ENCODE measurements around the gene ADGRL4. TPM values are rescaled to one million over a fixed set of nuclear protein-coding genes. Genes with fewer than 3 reads are reported as not detected.

ADGRL4 gene
- total RNA-seq, 4 donors from 2014 or later: 3.2 to 21.8 (median 14.1) TPM

DNA sequence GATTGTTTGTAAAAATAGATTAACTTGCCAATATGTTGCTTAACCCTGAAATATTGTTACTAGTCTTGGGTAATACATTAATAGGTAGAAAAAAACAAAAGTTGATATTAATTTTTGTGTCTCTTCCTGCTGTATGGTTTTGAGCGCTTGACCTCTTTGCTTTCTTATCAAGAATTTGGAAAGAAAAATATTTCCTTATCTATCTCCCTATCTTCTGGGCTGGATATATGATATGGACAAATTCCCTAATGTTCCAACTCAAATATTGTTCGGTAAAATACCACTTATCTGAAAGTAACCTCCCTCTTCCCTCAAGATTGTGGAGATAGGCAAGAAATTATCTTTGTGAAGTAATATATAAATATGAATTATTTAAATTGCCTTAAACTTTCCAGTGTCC lies 57.3 kb downstream of the ADGRL4 start:
- Histone ChIP-seq H3K9me3 (no peaks in the 10 kb centered on the region), H3K4me3 (no peak overlapping the region), H3K27me3 (no peaks in the 10 kb centered on the region), H3K27ac (no peak overlapping the region), H3K4me1 (no peaks in the 10 kb centered on the region), H3K36me3 (no peaks in the 10 kb centered on the region)
- no peak for TF ChIP-seq POLR2A (IDR thresholded peaks at IDR 0.05)
- TF ChIP-seq, protein P1, sequence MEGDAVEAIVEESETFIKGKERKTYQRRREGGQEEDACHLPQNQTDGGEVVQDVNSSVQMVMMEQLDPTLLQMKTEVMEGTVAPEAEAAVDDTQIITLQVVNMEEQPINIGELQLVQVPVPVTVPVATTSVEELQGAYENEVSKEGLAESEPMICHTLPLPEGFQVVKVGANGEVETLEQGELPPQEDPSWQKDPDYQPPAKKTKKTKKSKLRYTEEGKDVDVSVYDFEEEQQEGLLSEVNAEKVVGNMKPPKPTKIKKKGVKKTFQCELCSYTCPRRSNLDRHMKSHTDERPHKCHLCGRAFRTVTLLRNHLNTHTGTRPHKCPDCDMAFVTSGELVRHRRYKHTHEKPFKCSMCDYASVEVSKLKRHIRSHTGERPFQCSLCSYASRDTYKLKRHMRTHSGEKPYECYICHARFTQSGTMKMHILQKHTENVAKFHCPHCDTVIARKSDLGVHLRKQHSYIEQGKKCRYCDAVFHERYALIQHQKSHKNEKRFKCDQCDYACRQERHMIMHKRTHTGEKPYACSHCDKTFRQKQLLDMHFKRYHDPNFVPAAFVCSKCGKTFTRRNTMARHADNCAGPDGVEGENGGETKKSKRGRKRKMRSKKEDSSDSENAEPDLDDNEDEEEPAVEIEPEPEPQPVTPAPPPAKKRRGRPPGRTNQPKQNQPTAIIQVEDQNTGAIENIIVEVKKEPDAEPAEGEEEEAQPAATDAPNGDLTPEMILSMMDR (IDR thresholded peaks at IDR 0.05): no peak
- no peak for DNase-seq
- intact Hi-C loops (cut with DNase I): no loop called here
- 75 to 83% methylated on average over 2 of the region's 2 CpGs for WGBS, 2 donors

DNA sequence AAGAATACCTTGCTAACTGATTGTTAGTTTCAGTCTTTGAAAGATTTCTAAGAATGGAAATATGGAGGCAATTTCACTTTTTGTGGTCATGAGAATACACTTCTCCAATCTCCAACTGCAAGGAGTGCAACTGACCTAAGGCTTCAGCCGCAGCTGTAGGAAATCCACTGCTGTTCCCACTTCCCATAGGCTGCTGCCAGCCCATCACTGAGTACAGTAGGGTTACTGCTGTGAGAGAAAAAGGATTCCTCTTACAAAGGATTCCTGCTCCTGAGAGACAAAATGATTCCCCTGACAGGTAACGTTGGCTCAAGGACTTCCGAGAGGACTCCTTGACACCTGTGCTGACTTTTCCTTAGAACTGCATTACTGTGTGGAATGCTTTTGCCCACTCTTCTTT lies 87.4 kb downstream of the ADGRL4 start:
- TF ChIP-seq POLR2A (IDR thresholded peaks at IDR 0.05): no peak
- TF ChIP-seq, protein P1 (IDR thresholded peaks at IDR 0.05): no peak
- no peak for DNase-seq
- no peak overlapping the region for H3K4me3 ChIP-seq
- H3K27ac ChIP-seq: no peak overlapping the region
- H3K4me1 ChIP-seq: no peaks in the 10 kb centered on the region
- intact Hi-C loops (cut with DNase I): no loop called here
- no peaks in the 10 kb centered on the region for H3K27me3 ChIP-seq
- 67 to 71% methylated on average over 3 of the region's 3 CpGs for WGBS, 2 donors
- H3K36me3 ChIP-seq: no peaks in the 10 kb centered on the region
- no peaks in the 10 kb centered on the region for H3K9me3 ChIP-seq

DNA sequence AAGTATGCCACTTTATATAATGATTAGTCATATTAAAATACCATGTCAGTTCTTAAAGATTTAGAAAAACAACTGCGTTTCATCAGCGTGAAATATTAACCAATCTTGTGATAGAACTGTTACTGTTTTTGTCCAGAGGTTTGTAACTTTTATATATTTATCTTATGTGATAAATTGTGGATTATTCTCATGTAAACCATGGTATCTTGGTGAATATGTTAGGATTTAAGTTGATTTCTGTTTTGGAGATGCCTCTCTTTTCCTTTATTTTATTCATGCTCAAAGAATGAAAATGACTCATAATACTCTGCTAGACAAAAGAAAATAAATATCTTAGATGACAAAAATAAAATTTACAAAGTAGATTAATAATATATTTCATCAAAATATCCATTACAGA lies 88.4 kb downstream of the ADGRL4 start:
- Histone ChIP-seq H3K4me1 (no peaks in the 10 kb centered on the region), H3K27me3 (no peaks in the 10 kb centered on the region), H3K36me3 (no peaks in the 10 kb centered on the region), H3K9me3 (no peaks in the 10 kb centered on the region), H3K4me3 (no peak overlapping the region), H3K27ac (no peak overlapping the region)
- whole genome bisulfite sequencing, 2 donors: 67 to 68% methylated on average over 2 of the region's 2 CpGs
- TF ChIP-seq POLR2A (IDR thresholded peaks at IDR 0.05): no peak
- TF ChIP-seq, protein P1 (IDR thresholded peaks at IDR 0.05): no peak
- DNase-seq: no peak
- intact Hi-C loops (cut with DNase I): no loop called here

DNA sequence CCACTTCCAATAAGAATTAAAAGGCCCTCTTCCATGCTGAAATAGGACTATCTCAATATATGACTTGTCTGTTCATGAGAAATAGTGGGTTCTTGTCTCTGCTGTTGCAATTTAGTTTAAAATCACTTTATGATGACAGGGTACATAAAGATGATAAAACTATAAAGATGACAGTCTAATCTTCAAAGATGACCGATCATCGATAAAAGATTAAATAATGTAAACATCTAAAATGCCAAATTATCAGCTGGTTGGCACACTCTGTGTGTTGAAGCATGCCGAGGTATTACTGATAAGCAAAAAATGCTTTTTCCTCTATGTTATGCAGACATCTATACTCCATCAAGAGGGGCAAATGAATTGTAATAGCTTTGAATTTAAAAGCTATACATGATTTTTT lies 89.5 kb downstream of the ADGRL4 start:
- no peaks in the 10 kb centered on the region for H3K9me3 ChIP-seq
- TF ChIP-seq, protein P1 (IDR thresholded peaks at IDR 0.05): no peak
- no peak for TF ChIP-seq POLR2A (IDR thresholded peaks at IDR 0.05)
- intact Hi-C loops (cut with DNase I): no loop called here
- H3K36me3 ChIP-seq: no peaks in the 10 kb centered on the region
- H3K4me3 ChIP-seq: no peak overlapping the region
- H3K4me1 ChIP-seq: no peaks in the 10 kb centered on the region
- no peaks in the 10 kb centered on the region for H3K27me3 ChIP-seq
- no peak for DNase-seq
- WGBS, 2 donors: 70 to 71% methylated on average over 3 of the region's 3 CpGs
- no peak overlapping the region for H3K27ac ChIP-seq

DNA sequence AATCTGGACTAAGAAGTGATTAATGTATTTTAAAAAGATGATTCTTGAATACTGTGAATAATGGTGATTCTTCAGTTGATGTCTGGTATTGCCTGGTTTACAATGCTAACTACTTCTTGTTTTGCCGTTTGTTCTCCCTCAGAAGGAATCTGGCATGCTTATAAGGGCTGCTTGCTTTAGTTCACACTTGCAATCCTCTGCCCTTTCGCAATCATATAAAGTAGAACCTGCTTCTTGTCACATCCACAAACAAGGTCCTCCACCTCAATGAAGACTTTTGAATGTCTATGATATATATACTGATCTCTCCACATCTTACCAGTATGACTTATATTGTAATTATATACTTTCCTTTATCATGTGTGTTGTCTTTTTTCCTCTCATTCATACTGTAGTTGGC lies 92.6 kb downstream of the ADGRL4 start:
- intact Hi-C loops (cut with DNase I): no loop called here
- Histone ChIP-seq H3K27me3 (no peaks in the 10 kb centered on the region), H3K36me3 (no peaks in the 10 kb centered on the region), H3K4me1 (no peaks in the 10 kb centered on the region), H3K4me3 (no peak overlapping the region), H3K27ac (no peak overlapping the region), H3K9me3 (no peaks in the 10 kb centered on the region)
- no peak for DNase-seq
- WGBS, 2 donors: 68 to 73% methylated on average over 2 of the region's 2 CpGs
- TF ChIP-seq POLR2A (IDR thresholded peaks at IDR 0.05): no peak
- TF ChIP-seq, protein P1 (IDR thresholded peaks at IDR 0.05): no peak

Measured in esophagus squamous epithelium (tissue), 5 donors.